ENCODE data around the gene TCEAL9. TPM values are rescaled to one million over a fixed set of nuclear protein-coding genes. Genes with fewer than 3 reads are reported as not detected.

The TCEAL9 gene
- total RNA-seq, 3 donors from 2014 or later, result 47.4 to 94.5 (median 92.8) TPM

- peak within 1 kb of the TSS; percentile 45 to 71 for H3K27ac ChIP-seq
- no peaks in the 10 kb centered on the region for H3K36me3 ChIP-seq
- H3K4me3 ChIP-seq, result peak within 1 kb of the TSS; percentile 32 to 52 (median 39)
- DNase-seq (ENCODE audit: low spot score in 2 of 2), result peak in 1 of 2 donors; percentile 35
- H3K27me3 ChIP-seq, result peaks cover 0 to 48% of the 10 kb centered on the region in 2 donors
- intact Hi-C loops (cut with DNase I; ENCODE audit: low total_unique reads), result no loop called here
- TF ChIP-seq POLR2A (IDR thresholded peaks at IDR 0.05) (no peak), POLR2AphosphoS5 (IDR thresholded peaks at IDR 0.05) (no peak)
- TF ChIP-seq, protein P1, sequence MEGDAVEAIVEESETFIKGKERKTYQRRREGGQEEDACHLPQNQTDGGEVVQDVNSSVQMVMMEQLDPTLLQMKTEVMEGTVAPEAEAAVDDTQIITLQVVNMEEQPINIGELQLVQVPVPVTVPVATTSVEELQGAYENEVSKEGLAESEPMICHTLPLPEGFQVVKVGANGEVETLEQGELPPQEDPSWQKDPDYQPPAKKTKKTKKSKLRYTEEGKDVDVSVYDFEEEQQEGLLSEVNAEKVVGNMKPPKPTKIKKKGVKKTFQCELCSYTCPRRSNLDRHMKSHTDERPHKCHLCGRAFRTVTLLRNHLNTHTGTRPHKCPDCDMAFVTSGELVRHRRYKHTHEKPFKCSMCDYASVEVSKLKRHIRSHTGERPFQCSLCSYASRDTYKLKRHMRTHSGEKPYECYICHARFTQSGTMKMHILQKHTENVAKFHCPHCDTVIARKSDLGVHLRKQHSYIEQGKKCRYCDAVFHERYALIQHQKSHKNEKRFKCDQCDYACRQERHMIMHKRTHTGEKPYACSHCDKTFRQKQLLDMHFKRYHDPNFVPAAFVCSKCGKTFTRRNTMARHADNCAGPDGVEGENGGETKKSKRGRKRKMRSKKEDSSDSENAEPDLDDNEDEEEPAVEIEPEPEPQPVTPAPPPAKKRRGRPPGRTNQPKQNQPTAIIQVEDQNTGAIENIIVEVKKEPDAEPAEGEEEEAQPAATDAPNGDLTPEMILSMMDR (IDR thresholded peaks at IDR 0.05), result no peak
- no peaks in the 10 kb centered on the region for H3K9me3 ChIP-seq
- no peaks in the 10 kb centered on the region for H3K4me1 ChIP-seq
These were observed 26.3 kb upstream of the TCEAL9 start, which contains the start of gene TCEAL7 for GRCh38 chrX:103329991-103330390. Gene TCEAL7 (plus strand): TSS chrX:103330239. CDS start chrX:103331404, 1,165 bp downstream.

- H3K27ac ChIP-seq, result peak overlapping the region; percentile 45 to 71
- DNase-seq (ENCODE audit: low spot score in 2 of 2), result no peak
These were observed 25.5 kb upstream of the TCEAL9 start for GRCh38 chrX:103330681-103331288.

GRCh38 chrX:103338663-103339062 lies 17.6 kb upstream of the TCEAL9 start:
- no peak for TF ChIP-seq POLR2AphosphoS5 (IDR thresholded peaks at IDR 0.05)
- TF ChIP-seq POLR2A (IDR thresholded peaks at IDR 0.05), result no peak
- TF ChIP-seq, protein P1 (IDR thresholded peaks at IDR 0.05), result no peak
- Histone ChIP-seq H3K27ac (no peak overlapping the region), H3K4me1 (no peaks in the 10 kb centered on the region), H3K27me3 (peaks cover 0 to 35% of the 10 kb centered on the region in 2 donors), H3K9me3 (no peaks in the 10 kb centered on the region), H3K4me3 (no peak overlapping the region), H3K36me3 (no peaks in the 10 kb centered on the region)
- no peak for DNase-seq (ENCODE audit: low spot score in 2 of 2)
- intact Hi-C loops (cut with DNase I; ENCODE audit: low total_unique reads), result no loop called here

More at GRCh38 chrX:103330681-103331288, 25.5 kb upstream of the TCEAL9 start:
- intact Hi-C loops (cut with DNase I; ENCODE audit: low total_unique reads), result no loop called here
- no peaks in the 10 kb centered on the region for H3K36me3 ChIP-seq
- peak overlapping the region; percentile 32 to 52 (median 39) for H3K4me3 ChIP-seq
- H3K4me1 ChIP-seq, result no peaks in the 10 kb centered on the region
- peaks cover 0 to 52% of the 10 kb centered on the region in 2 donors for H3K27me3 ChIP-seq
- no peaks in the 10 kb centered on the region for H3K9me3 ChIP-seq
- TF ChIP-seq POLR2AphosphoS5 (IDR thresholded peaks at IDR 0.05) (no peak), POLR2A (IDR thresholded peaks at IDR 0.05) (no peak)
- TF ChIP-seq, protein P1 (IDR thresholded peaks at IDR 0.05), result no peak

- H3K9me3 ChIP-seq, result no peaks in the 10 kb centered on the region
- H3K27me3 ChIP-seq, result peaks cover 0 to 33% of the 10 kb centered on the region in 2 donors
- TF ChIP-seq POLR2AphosphoS5 (IDR thresholded peaks at IDR 0.05), result no peak
- TF ChIP-seq, protein P1 (IDR thresholded peaks at IDR 0.05), result peak; percentile 49 to 57 (median 54)
- intact Hi-C loops (cut with DNase I; ENCODE audit: low total_unique reads), result no loop called here
- H3K36me3 ChIP-seq, result no peaks in the 10 kb centered on the region
- DNase-seq (ENCODE audit: low spot score in 2 of 2), result no peak
- H3K4me1 ChIP-seq, result no peaks in the 10 kb centered on the region
- H3K27ac ChIP-seq, result no peak overlapping the region
- no peak overlapping the region for H3K4me3 ChIP-seq
These were observed 13.2 kb upstream of the TCEAL9 start for GRCh38 chrX:103343105-103343504.

DNA sequence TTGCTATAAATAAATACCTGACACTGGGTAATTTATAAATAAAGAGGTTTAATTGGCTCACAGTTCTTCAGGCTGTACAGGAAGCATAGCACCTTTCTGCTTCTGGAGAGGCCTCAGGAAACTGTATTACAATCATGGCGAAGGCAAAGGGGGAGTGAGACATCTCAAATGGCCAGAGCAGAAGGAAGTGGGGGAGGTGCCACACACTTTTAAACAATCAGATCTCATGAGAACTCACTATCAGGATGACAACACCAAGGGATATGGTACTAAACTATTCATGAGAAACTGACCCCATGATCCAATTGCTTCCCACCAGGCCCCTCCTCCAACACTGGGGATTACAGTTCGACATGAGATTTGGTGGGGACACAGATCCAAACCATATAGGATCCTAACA lies 11.7 kb upstream of the TCEAL9 start:
- peaks cover 0 to 45% of the 10 kb centered on the region in 2 donors for H3K27me3 ChIP-seq

More for the DNA sequence above, 11.7 kb upstream of the TCEAL9 start:
- no peaks in the 10 kb centered on the region for H3K4me1 ChIP-seq
- no peaks in the 10 kb centered on the region for H3K36me3 ChIP-seq
- DNase-seq (ENCODE audit: low spot score in 2 of 2), result no peak
- H3K9me3 ChIP-seq, result no peaks in the 10 kb centered on the region
- intact Hi-C loops (cut with DNase I; ENCODE audit: low total_unique reads), result no loop called here
- H3K27ac ChIP-seq, result no peak overlapping the region
- TF ChIP-seq POLR2A (IDR thresholded peaks at IDR 0.05) (no peak), POLR2AphosphoS5 (IDR thresholded peaks at IDR 0.05) (no peak)
- TF ChIP-seq, protein P1 (IDR thresholded peaks at IDR 0.05), result no peak
- H3K4me3 ChIP-seq, result no peak overlapping the region

Measured in breast epithelium (tissue), 4 donors.